Bronchial epithelial cell (primary cell): ENCODE data around the gene DOCK11. TPM values are rescaled to one million over a fixed set of nuclear protein-coding genes. Genes with fewer than 3 reads are reported as not detected.

Source experiments
- DNase-seq: peaks from one replicate; pipeline ENCODE4 v3.0.0-alpha.2; 2010; ENCODE audit warnings: low read depth
- FAIRE-seq: peaks from 2 replicates; lab custom pipeline; 2011; peaks lifted over from hg19 to GRCh38; lab: Jason Lieb, UNC
- H3K27me3 ChIP-seq: 2 replicates; pipeline ENCODE4 v1.5.1; 2011; ENCODE audit warnings: low read length; ENCODE audit not compliant: control insufficient read depth, insufficient read depth
- H3K36me3 ChIP-seq: 2 replicates; pipeline ENCODE4 v1.5.1; 2011; ENCODE audit warnings: low read length; ENCODE audit not compliant: control insufficient read depth, insufficient read depth
- H3K4me3 ChIP-seq: 2 replicates; pipeline ENCODE4 v1.5.1; 2011; ENCODE audit warnings: mild to moderate bottlenecking, low read depth, low read length, control low read depth
- total RNA-seq: library from RNA; depleted of rRNA; stranded (reverse); fragments of >200 nt; gene quantifications from 2 replicates; pipeline ENCODE4 v1.2.1, GENCODE V29; 2014
- TF ChIP-seq, protein P1 (sequence below): IDR thresholded peaks from 2 replicates; pipeline ENCODE4 v1.5.1; 2011; ENCODE audit warnings: mild to moderate bottlenecking, moderate library complexity, low read length, control low read depth, inconsistent platforms; ENCODE audit not compliant: insufficient read depth, severe bottlenecking

The DOCK11 gene
- total RNA-seq, 1 donor from 2014 or later: 0.26 TPM

DNA sequence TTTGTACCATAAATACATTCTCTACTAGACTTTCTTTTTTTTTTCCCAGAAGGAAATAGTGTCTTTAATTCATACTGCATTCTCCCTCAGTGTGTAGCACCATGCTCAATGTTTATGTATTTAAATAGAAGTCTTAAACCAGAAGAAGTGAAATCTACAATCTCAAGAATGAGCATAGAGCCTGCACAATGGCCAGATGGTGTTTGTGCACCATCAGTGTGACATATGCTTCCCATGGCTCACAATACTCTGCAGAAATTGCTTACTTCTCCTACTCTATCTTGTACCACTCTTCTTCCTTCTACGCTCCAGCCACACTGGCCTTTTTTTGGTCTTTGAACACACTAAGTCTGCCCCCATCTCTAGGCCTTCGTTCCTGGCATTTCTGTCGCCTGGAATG lies 2.6 kb upstream of the DOCK11 start:
- TF ChIP-seq, protein P1, sequence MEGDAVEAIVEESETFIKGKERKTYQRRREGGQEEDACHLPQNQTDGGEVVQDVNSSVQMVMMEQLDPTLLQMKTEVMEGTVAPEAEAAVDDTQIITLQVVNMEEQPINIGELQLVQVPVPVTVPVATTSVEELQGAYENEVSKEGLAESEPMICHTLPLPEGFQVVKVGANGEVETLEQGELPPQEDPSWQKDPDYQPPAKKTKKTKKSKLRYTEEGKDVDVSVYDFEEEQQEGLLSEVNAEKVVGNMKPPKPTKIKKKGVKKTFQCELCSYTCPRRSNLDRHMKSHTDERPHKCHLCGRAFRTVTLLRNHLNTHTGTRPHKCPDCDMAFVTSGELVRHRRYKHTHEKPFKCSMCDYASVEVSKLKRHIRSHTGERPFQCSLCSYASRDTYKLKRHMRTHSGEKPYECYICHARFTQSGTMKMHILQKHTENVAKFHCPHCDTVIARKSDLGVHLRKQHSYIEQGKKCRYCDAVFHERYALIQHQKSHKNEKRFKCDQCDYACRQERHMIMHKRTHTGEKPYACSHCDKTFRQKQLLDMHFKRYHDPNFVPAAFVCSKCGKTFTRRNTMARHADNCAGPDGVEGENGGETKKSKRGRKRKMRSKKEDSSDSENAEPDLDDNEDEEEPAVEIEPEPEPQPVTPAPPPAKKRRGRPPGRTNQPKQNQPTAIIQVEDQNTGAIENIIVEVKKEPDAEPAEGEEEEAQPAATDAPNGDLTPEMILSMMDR: no peak
- no peak for FAIRE-seq
- no peak for DNase-seq
- H3K36me3 ChIP-seq: no peaks in the 10 kb centered on the region
- H3K4me3 ChIP-seq: no peak overlapping the region
- peaks cover 4% of the 10 kb centered on the region for H3K27me3 ChIP-seq

DNA sequence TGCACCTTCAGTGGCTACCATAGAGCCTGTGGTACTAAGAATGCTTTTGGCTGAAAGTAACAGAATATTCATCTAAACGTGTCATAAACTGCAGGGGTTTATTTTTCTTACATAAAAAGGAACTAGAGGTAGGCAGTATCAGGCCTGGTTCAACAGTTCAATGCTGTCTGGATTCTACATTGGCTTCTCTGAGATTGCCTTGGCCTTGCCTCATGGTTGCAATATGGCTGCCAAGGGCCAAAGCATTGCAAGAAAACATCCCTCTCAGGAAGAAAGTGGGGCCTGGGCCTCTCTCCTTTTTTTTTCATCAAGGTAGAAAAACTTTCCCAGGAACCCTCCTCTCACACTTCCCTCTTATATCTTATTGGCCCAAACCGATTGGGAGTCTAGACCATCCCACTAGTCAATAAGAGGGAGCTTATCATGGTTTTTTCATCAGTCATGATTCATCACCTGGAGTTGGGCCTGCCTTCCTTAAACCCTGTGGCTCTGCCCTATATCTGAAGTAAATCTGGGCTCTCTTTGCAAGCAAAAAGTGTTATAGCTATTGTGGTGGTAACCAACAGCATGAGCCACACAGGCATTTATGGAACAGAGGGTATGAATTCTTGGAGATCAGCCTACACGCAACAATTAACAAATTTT lies 1.8 kb upstream of the DOCK11 start:
- DNase-seq (no peak), FAIRE-seq (peak; percentile 43)
- Histone ChIP-seq H3K36me3 (no peaks in the 10 kb centered on the region), H3K27me3 (peaks cover 4% of the 10 kb centered on the region), H3K4me3 (no peak overlapping the region)
- TF ChIP-seq, protein P1: no peak

DNA sequence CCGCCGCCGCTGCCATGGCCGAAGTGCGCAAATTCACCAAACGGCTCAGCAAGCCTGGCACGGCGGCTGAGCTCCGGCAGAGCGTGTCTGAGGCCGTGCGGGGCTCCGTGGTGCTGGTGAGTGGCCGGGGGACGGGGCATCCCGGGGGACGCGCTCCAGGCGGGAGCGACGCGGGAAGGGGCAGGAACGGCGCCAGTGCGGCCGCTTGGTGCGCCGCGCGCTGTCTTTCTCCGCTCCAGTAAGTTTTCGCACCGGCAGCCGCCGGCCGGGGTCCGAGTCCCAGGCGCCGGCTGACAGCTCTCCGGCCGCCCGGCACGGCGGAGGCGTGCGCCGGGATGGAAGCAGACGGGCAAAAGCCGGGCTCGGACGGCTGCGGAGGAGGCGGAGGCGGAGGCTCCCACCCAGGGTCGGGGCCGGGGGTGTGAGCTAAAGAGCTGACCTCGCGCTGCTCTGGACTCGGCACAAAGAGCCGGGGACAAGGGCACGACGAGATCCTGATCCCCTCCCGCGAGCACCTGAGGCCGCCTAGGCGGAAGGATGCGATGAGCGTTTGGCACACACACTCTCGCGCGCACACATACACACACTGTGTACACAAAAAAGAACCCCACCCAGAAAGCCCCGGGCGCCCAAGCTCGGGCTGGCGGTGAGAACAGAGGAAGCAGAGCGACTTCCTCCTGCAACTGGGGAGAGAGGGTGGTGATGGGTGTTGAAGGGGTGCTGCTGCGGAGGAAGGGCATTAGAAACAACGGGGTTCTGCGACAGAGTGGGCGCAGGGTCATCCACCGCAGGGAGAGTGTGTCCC lies 545 bp downstream of the DOCK11 start:
- Histone ChIP-seq H3K27me3 (peaks cover 4% of the 10 kb centered on the region), H3K4me3 (peak overlapping the region; percentile 45), H3K36me3 (no peaks in the 10 kb centered on the region)
- no peak for DNase-seq
- no peak for FAIRE-seq
- TF ChIP-seq, protein P1: no peak

DNA sequence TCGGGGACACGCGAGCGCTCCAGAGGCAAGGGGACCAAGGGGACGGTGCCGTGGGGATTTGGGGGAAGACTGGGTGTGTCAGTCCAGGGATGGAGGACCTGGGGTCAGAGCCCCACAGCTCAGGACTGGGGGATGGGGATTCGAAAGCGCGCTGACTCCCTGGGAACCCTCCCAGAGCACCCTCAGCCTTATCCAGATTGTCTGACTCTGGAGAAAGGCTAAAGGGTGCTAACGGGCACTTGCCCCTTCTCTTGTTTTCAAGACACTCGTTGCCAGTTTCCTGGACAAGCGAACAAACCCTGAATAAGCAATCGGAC lies 1.1 kb downstream of the DOCK11 start:
- DNase-seq (no peak), FAIRE-seq (no peak)
- TF ChIP-seq, protein P1: no peak
- H3K36me3 ChIP-seq: no peaks in the 10 kb centered on the region
- peaks cover 4% of the 10 kb centered on the region for H3K27me3 ChIP-seq
- peak overlapping the region; percentile 45 for H3K4me3 ChIP-seq

GRCh38 chrX:118497180-118497818 lies 1.7 kb downstream of the DOCK11 start:
- no peak for FAIRE-seq
- Histone ChIP-seq H3K27me3 (peaks cover 4% of the 10 kb centered on the region), H3K4me3 (no peak overlapping the region), H3K36me3 (no peaks in the 10 kb centered on the region)
- no peak for DNase-seq
- TF ChIP-seq, protein P1: no peak
